Gastroesophageal sphincter (tissue), 3 donors: ENCODE data around the gene CACUL1.

Experiments
- EP300 ChIP-seq: sonication (generic); formaldehyde crosslinking; IDR thresholded peaks from one replicate; pipeline ENCODE4 v1.6.1; 2017; ENCODE audit warnings: antibody characterized with exemption, mild to moderate bottlenecking
- TF ChIP-seq, protein P1 (sequence below), 4 experiments: fragments of 200-600 bp in 2 of 4; fragments of 450-650 bp in 2 of 4; sonication (generic) in 1 of 4; IDR thresholded peaks; one replicate each; pipeline ENCODE4 v1.5.1; 2017 to 2019; ENCODE audit warnings: antibody characterized with exemption in 4 of 4, mild to moderate bottlenecking in 2 of 4, moderate library complexity in 2 of 4

DNA sequence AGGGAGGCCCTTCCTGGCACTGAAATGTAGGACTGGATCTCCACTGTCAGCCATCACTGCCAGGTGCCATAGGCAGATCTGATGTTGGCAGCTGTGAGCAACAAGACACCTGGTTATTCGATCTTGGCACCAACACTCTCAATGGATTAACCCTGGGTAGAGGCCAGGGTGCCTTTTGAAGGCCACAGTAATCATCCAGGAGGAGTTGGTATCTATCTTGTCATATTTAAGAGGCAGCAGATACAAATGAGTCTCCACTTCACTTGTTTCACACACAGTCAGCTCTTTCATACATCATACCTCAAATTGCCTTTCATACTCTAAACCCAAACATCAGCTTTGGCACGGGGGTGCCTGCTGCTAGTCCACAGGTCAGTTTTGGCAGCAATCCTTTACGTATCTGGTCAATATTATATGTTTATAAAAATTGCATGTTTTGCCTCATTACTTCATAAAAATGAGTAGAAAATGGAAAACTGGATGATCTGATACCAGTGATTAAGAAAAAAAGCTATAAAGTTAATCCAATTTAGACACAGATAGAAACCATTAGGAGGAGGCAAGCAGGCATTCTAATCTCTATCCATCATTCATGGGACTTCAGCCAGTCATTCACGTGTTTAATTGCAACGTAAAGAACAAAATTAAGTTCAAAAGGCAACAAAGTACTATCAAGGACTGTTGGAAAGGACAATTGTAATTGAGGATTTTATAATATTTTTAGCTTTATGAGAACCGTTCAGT, 12.7 kb upstream of the CACUL1 start:
- TF ChIP-seq, protein P1, sequence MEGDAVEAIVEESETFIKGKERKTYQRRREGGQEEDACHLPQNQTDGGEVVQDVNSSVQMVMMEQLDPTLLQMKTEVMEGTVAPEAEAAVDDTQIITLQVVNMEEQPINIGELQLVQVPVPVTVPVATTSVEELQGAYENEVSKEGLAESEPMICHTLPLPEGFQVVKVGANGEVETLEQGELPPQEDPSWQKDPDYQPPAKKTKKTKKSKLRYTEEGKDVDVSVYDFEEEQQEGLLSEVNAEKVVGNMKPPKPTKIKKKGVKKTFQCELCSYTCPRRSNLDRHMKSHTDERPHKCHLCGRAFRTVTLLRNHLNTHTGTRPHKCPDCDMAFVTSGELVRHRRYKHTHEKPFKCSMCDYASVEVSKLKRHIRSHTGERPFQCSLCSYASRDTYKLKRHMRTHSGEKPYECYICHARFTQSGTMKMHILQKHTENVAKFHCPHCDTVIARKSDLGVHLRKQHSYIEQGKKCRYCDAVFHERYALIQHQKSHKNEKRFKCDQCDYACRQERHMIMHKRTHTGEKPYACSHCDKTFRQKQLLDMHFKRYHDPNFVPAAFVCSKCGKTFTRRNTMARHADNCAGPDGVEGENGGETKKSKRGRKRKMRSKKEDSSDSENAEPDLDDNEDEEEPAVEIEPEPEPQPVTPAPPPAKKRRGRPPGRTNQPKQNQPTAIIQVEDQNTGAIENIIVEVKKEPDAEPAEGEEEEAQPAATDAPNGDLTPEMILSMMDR (IDR thresholded peaks at IDR 0.05), result no peak
- TF ChIP-seq EP300, result no peak
